ENCODE data around the gene UBE2S. TPM values are rescaled to one million over a fixed set of nuclear protein-coding genes. Genes with fewer than 3 reads are reported as not detected.

The UBE2S gene
- total and polyA plus RNA-seq, 5 donors from 2014 or later, result 24.9 to 92.9 (median 36.4) TPM

DNA sequence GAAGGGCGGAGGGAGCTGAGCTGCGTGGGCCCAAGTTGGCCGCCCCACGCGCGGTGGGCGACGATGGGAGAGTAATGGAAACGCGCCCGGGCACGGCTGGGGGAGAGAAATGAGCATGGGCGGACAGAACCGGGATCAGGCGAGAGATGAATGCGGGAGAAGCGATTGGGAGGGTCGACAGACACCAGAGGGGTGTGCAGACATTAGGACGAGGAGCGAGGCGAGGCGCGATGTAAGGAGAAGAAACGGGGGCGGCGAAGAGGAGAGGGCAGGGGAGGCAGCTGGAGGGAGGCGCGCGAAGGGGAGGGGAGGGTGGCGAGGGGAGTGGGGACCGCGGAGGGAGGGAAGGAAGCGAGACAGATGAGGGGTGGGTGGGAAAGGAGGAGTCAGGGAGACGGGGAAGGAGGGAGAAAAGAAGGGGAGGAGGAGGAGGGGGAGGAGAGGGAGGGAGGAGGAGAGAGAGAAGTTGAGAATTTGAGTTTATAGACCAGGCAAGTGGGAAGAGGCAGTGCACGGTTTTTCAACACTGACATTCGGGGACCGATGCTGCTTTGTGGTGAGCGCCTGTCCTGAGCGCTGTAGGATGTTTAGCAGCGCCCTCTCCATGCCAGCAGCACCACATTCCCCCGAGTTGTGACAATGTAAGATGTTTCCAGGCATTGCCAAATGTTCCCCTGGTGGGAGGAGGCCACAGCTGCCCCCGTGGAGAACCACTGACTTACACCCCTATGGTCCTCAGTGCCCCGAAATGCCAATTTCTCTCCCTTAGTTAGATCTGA is 35.6 kb upstream of the UBE2S start, which contains the start of gene SHISA7:
Gene SHISA7 (minus strand): TSS at position 256 of the 779 bp plus-strand sequence. CDS start 437 bp downstream, outside the sequence.
- no peak for ATAC-seq (ENCODE audit: low read depth in 2 of 2)
- peaks cover 0 to 25% (median 8%) of the 10 kb centered on the region in 4 donors for H3K4me1 Mint-ChIP-seq
- Histone ChIP-seq H3K9me3 (ENCODE audit: control insufficient read depth in 2 of 2, low read length in 2 of 2) (no peaks in the 10 kb centered on the region), H3K36me3 (ENCODE audit: control insufficient read depth, insufficient read depth, low read length) (no peaks in the 10 kb centered on the region), H3K27ac (ENCODE audit: insufficient read depth, low read length, poor library complexity, severe bottlenecking) (no peak within 1 kb of the TSS), H3K27me3 (ENCODE audit: control insufficient read depth, insufficient read depth, low read length) (peaks cover 27% of the 10 kb centered on the region), H3K4me3 (ENCODE audit: low read depth, low read length) (no peak within 1 kb of the TSS), H3K4me1 (ENCODE audit: control insufficient read depth, insufficient read depth, low read length, poor library complexity, severe bottlenecking) (peaks cover 21% of the 10 kb centered on the region)
- no peak within 1 kb of the TSS for H3K4me3 Mint-ChIP-seq
- H3K27me3 Mint-ChIP-seq, result peaks cover 65% of the 10 kb centered on the region
- DNase-seq, result no peak
- H3K9me3 Mint-ChIP-seq, result peaks cover 0 to 6% (median 0%) of the 10 kb centered on the region in 7 donors
- H3K36me3 Mint-ChIP-seq, result no peaks in the 10 kb centered on the region
- peak within 1 kb of the TSS in 1 of 3 donors; percentile 52 for H3K27ac Mint-ChIP-seq

GRCh38 chr19:55442372-55442961 is 34.9 kb upstream of the UBE2S start:
- no peaks in the 10 kb centered on the region for H3K36me3 ChIP-seq (ENCODE audit: control insufficient read depth, insufficient read depth, low read length)
- Mint-ChIP-seq H3K4me3 (no peak overlapping the region), H3K36me3 (no peaks in the 10 kb centered on the region), H3K27me3 (peaks cover 65% of the 10 kb centered on the region), H3K9me3 (peaks cover 0 to 7% (median 0%) of the 10 kb centered on the region in 7 donors), H3K4me1 (peaks cover 0 to 25% (median 8%) of the 10 kb centered on the region in 4 donors), H3K27ac (no peak overlapping the region)
- ATAC-seq (ENCODE audit: low read depth in 2 of 2) (no peak), DNase-seq (no peak)
- peaks cover 27% of the 10 kb centered on the region for H3K27me3 ChIP-seq (ENCODE audit: control insufficient read depth, insufficient read depth, low read length)
- no peaks in the 10 kb centered on the region for H3K9me3 ChIP-seq (ENCODE audit: control insufficient read depth in 2 of 2, low read length in 2 of 2)
- H3K4me1 ChIP-seq (ENCODE audit: control insufficient read depth, insufficient read depth, low read length, poor library complexity, severe bottlenecking), result peaks cover 21% of the 10 kb centered on the region
- no peak overlapping the region for H3K4me3 ChIP-seq (ENCODE audit: low read depth, low read length)
- H3K27ac ChIP-seq (ENCODE audit: insufficient read depth, low read length, poor library complexity, severe bottlenecking), result no peak overlapping the region

GRCh38 chr19:55441692-55442321 is 34.2 kb upstream of the UBE2S start:
- H3K9me3 ChIP-seq (ENCODE audit: control insufficient read depth in 2 of 2, low read length in 2 of 2), result no peaks in the 10 kb centered on the region
- Mint-ChIP-seq H3K4me3 (peak overlapping the region in 2 of 4 donors; percentile 30 to 73), H3K27ac (peak overlapping the region in 1 of 3 donors; percentile 32), H3K36me3 (no peaks in the 10 kb centered on the region), H3K9me3 (peaks cover 0 to 7% (median 0%) of the 10 kb centered on the region in 7 donors), H3K4me1 (peaks cover 0 to 25% (median 8%) of the 10 kb centered on the region in 4 donors), H3K27me3 (peaks cover 71% of the 10 kb centered on the region)
- no peak for DNase-seq
- H3K36me3 ChIP-seq (ENCODE audit: control insufficient read depth, insufficient read depth, low read length), result no peaks in the 10 kb centered on the region
- ATAC-seq (ENCODE audit: low read depth in 2 of 2), result no peak
- peaks cover 21% of the 10 kb centered on the region for H3K4me1 ChIP-seq (ENCODE audit: control insufficient read depth, insufficient read depth, low read length, poor library complexity, severe bottlenecking)
- H3K27ac ChIP-seq (ENCODE audit: insufficient read depth, low read length, poor library complexity, severe bottlenecking), result no peak overlapping the region
- peaks cover 27% of the 10 kb centered on the region for H3K27me3 ChIP-seq (ENCODE audit: control insufficient read depth, insufficient read depth, low read length)
- no peak overlapping the region for H3K4me3 ChIP-seq (ENCODE audit: low read depth, low read length)

DNA sequence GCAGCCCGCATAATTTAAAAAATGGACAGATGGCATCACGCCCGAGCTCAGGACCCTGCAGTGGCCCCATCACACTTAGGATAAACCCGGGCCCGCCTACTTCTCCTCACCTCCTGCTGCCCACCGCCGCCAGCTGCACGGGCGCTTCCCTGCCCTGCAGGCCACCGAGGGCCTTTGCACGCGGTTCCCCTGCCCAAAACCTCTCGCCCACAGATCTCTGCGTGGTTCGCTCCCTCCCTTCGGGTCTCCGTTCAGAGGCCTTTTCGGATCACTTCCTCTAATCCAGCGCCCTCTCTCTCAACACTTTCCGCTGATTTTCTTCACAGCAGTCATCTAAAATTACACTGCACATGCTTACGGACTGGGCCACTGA is 33.7 kb upstream of the UBE2S start:
- no peak for DNase-seq
- Histone ChIP-seq H3K27me3 (ENCODE audit: control insufficient read depth, insufficient read depth, low read length) (peaks cover 28% of the 10 kb centered on the region), H3K4me1 (ENCODE audit: control insufficient read depth, insufficient read depth, low read length, poor library complexity, severe bottlenecking) (peaks cover 21% of the 10 kb centered on the region), H3K36me3 (ENCODE audit: control insufficient read depth, insufficient read depth, low read length) (no peaks in the 10 kb centered on the region), H3K4me3 (ENCODE audit: low read depth, low read length) (no peak overlapping the region), H3K9me3 (ENCODE audit: control insufficient read depth in 2 of 2, low read length in 2 of 2) (no peaks in the 10 kb centered on the region), H3K27ac (ENCODE audit: insufficient read depth, low read length, poor library complexity, severe bottlenecking) (no peak overlapping the region)
- Mint-ChIP-seq H3K36me3 (no peaks in the 10 kb centered on the region), H3K27me3 (peaks cover 73% of the 10 kb centered on the region), H3K27ac (peak overlapping the region in 1 of 3 donors; percentile 32), H3K4me3 (peak overlapping the region in 3 of 4 donors; percentile 1 to 73 (median 30)), H3K4me1 (peaks cover 0 to 25% (median 8%) of the 10 kb centered on the region in 4 donors), H3K9me3 (peaks cover 0 to 9% (median 0%) of the 10 kb centered on the region in 7 donors)
- ATAC-seq (ENCODE audit: low read depth in 2 of 2), result no peak

GRCh38 chr19:55440411-55441105 is 33.0 kb upstream of the UBE2S start:
- peaks cover 0 to 9% (median 0%) of the 10 kb centered on the region in 7 donors for H3K9me3 Mint-ChIP-seq
- H3K4me3 Mint-ChIP-seq, result peak overlapping the region in 2 of 4 donors; percentile 1 to 30
- H3K27ac Mint-ChIP-seq, result no peak overlapping the region
- Histone ChIP-seq H3K36me3 (ENCODE audit: control insufficient read depth, insufficient read depth, low read length) (no peaks in the 10 kb centered on the region), H3K4me1 (ENCODE audit: control insufficient read depth, insufficient read depth, low read length, poor library complexity, severe bottlenecking) (peaks cover 21% of the 10 kb centered on the region), H3K27me3 (ENCODE audit: control insufficient read depth, insufficient read depth, low read length) (peaks cover 28% of the 10 kb centered on the region), H3K9me3 (ENCODE audit: control insufficient read depth in 2 of 2, low read length in 2 of 2) (no peaks in the 10 kb centered on the region), H3K27ac (ENCODE audit: insufficient read depth, low read length, poor library complexity, severe bottlenecking) (no peak overlapping the region), H3K4me3 (ENCODE audit: low read depth, low read length) (no peak overlapping the region)
- ATAC-seq (ENCODE audit: low read depth in 2 of 2), result no peak
- H3K36me3 Mint-ChIP-seq, result no peaks in the 10 kb centered on the region
- no peak for DNase-seq
- peaks cover 0 to 25% (median 8%) of the 10 kb centered on the region in 4 donors for H3K4me1 Mint-ChIP-seq
- H3K27me3 Mint-ChIP-seq, result peaks cover 66% of the 10 kb centered on the region

DNA sequence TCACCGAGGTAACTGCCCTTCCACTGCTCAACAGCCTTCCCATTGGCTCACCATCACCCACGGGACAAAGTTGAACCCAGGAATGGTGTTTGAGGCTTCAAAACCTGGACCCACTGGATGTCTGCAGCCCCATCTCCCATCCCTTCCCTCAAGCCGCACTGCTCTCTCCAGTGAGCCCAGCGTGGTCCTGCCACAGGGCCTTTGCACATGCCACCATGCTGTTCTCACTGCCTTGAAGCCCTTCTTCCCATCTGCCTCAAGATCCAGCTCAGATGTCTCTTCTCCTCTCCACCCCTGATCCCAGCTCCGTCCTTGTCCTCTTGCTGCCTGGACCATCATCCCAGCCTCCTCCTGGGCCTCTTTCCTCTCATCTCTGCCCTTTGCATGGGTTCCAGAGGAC is 31.5 kb upstream of the UBE2S start:
- peaks cover 0 to 25% (median 5%) of the 10 kb centered on the region in 4 donors for H3K4me1 Mint-ChIP-seq
- H3K27me3 ChIP-seq (ENCODE audit: control insufficient read depth, insufficient read depth, low read length), result peaks cover 23% of the 10 kb centered on the region
- no peaks in the 10 kb centered on the region for H3K36me3 Mint-ChIP-seq
- H3K27ac ChIP-seq (ENCODE audit: insufficient read depth, low read length, poor library complexity, severe bottlenecking), result no peak overlapping the region
- H3K27ac Mint-ChIP-seq, result no peak overlapping the region
- peaks cover 21% of the 10 kb centered on the region for H3K4me1 ChIP-seq (ENCODE audit: control insufficient read depth, insufficient read depth, low read length, poor library complexity, severe bottlenecking)
- DNase-seq (no peak), ATAC-seq (ENCODE audit: low read depth in 2 of 2) (no peak)
- no peaks in the 10 kb centered on the region for H3K36me3 ChIP-seq (ENCODE audit: control insufficient read depth, insufficient read depth, low read length)
- H3K4me3 Mint-ChIP-seq, result no peak overlapping the region
- no peak overlapping the region for H3K4me3 ChIP-seq (ENCODE audit: low read depth, low read length)
- H3K9me3 ChIP-seq (ENCODE audit: control insufficient read depth in 2 of 2, low read length in 2 of 2), result no peaks in the 10 kb centered on the region
- peaks cover 54% of the 10 kb centered on the region for H3K27me3 Mint-ChIP-seq
- peaks cover 0 to 9% (median 0%) of the 10 kb centered on the region in 7 donors for H3K9me3 Mint-ChIP-seq

- Mint-ChIP-seq H3K4me3 (no peak overlapping the region), H3K36me3 (no peaks in the 10 kb centered on the region), H3K9me3 (peaks cover 0 to 9% (median 0%) of the 10 kb centered on the region in 7 donors), H3K4me1 (peaks cover 0 to 19% (median 5%) of the 10 kb centered on the region in 4 donors), H3K27ac (no peak overlapping the region), H3K27me3 (peaks cover 44% of the 10 kb centered on the region)
- Histone ChIP-seq H3K36me3 (ENCODE audit: control insufficient read depth, insufficient read depth, low read length) (no peaks in the 10 kb centered on the region), H3K27ac (ENCODE audit: insufficient read depth, low read length, poor library complexity, severe bottlenecking) (no peak overlapping the region), H3K4me3 (ENCODE audit: low read depth, low read length) (no peak overlapping the region), H3K27me3 (ENCODE audit: control insufficient read depth, insufficient read depth, low read length) (peaks cover 19% of the 10 kb centered on the region), H3K4me1 (ENCODE audit: control insufficient read depth, insufficient read depth, low read length, poor library complexity, severe bottlenecking) (peaks cover 19% of the 10 kb centered on the region), H3K9me3 (ENCODE audit: control insufficient read depth in 2 of 2, low read length in 2 of 2) (no peaks in the 10 kb centered on the region)
- ATAC-seq (ENCODE audit: low read depth in 2 of 2), result no peak
- DNase-seq, result no peak
Observed at GRCh38 chr19:55437410-55437809, 29.8 kb upstream of the UBE2S start.
